HG03432 (cell line): ENCODE results near the gene EPS8L3.
"Not testable (repeated sequence)": the region's sequence is repeated elsewhere in the genome, so short reads cannot be mapped to it uniquely, and the experiment has no call there.

Experiments used
- ATAC-seq: cut with Tn5 transposase; IDR thresholded peaks from one replicate; pipeline ENCODE4 v1.9.1; 2021; ENCODE audit warnings: mild to moderate bottlenecking, moderate library complexity; ENCODE audit not compliant: unreplicated experiment

Gene EPS8L3

GRCh38 chr1:109763646-109764415 lies at the start of gene EPS8L3:
Gene EPS8L3 (minus strand): TSS chr1:109763923. CDS start chr1:109761749, 2,174 bp downstream.
- no peak for ATAC-seq

GRCh38 chr1:109812691-109813393 lies 49.1 kb upstream of the EPS8L3 start:
- ATAC-seq: no peak

- ATAC-seq: no peak
Observed at GRCh38 chr1:109808703-109809102, 45.0 kb upstream of the EPS8L3 start.

GRCh38 chr1:109807822-109808680 lies 44.3 kb upstream of the EPS8L3 start:
- no peak for ATAC-seq

- ATAC-seq: no peak
Observed at GRCh38 chr1:109807402-109807801, 43.7 kb upstream of the EPS8L3 start.

- ATAC-seq: no peak
Observed at GRCh38 chr1:109806733-109807400, 43.1 kb upstream of the EPS8L3 start.

GRCh38 chr1:109805486-109806165 lies 41.9 kb upstream of the EPS8L3 start:
- ATAC-seq: no peak

GRCh38 chr1:109804660-109805059 lies 40.9 kb upstream of the EPS8L3 start:
- no peak for ATAC-seq

- ATAC-seq: no peak
Observed at GRCh38 chr1:109803901-109804331, 40.2 kb upstream of the EPS8L3 start.

GRCh38 chr1:109802901-109803561 lies 39.3 kb upstream of the EPS8L3 start:
- ATAC-seq: no peak

- ATAC-seq: no peak
Observed at GRCh38 chr1:109802136-109802900, 38.6 kb upstream of the EPS8L3 start.

GRCh38 chr1:109801791-109802135 lies 38.0 kb upstream of the EPS8L3 start:
- no peak for ATAC-seq

- ATAC-seq: no peak
Observed at GRCh38 chr1:109800291-109800690, 36.6 kb upstream of the EPS8L3 start.

- no peak for ATAC-seq
Observed at GRCh38 chr1:109799445-109799844, 35.7 kb upstream of the EPS8L3 start.

GRCh38 chr1:109797303-109797595 lies 33.5 kb upstream of the EPS8L3 start:
- ATAC-seq: not testable (repeated sequence)

- ATAC-seq: no peak
Observed at GRCh38 chr1:109796484-109797302, 33.0 kb upstream of the EPS8L3 start.

- ATAC-seq: no peak
Observed at GRCh38 chr1:109794319-109795132, 30.8 kb upstream of the EPS8L3 start.
